ENCODE results near the gene PRSS12.

Gene PRSS12

GRCh38 chr4:118354913-118355312 is 2.1 kb upstream of the PRSS12 start:
- no peak for DNase-seq

GRCh38 chr4:118353534-118354030 is 779 bp upstream of the PRSS12 start:
- no peak for DNase-seq

- no peak for DNase-seq
Observed at GRCh38 chr4:118351851-118352827, 664 bp downstream of the PRSS12 start.

GRCh38 chr4:118350961-118351360 is 1.8 kb downstream of the PRSS12 start:
- DNase-seq: no peak

GRCh38 chr4:118348886-118349285 is 3.9 kb downstream of the PRSS12 start:
- no peak for DNase-seq

GRCh38 chr4:118346495-118346894 is 6.3 kb downstream of the PRSS12 start:
- no peak for DNase-seq

- DNase-seq: peak; percentile 16
Observed at GRCh38 chr4:118345813-118346212, 7.0 kb downstream of the PRSS12 start.

GRCh38 chr4:118344801-118345200 is 8.0 kb downstream of the PRSS12 start:
- DNase-seq: no peak

- DNase-seq: no peak
Observed at GRCh38 chr4:118343501-118343900, 9.3 kb downstream of the PRSS12 start.

GRCh38 chr4:118340109-118340508 is 12.7 kb downstream of the PRSS12 start:
- DNase-seq: no peak

- DNase-seq: no peak
Observed at GRCh38 chr4:118338981-118339765, 13.6 kb downstream of the PRSS12 start.

GRCh38 chr4:118338518-118338917 is 14.3 kb downstream of the PRSS12 start:
- no peak for DNase-seq

- no peak for DNase-seq
Observed at GRCh38 chr4:118337954-118338353, 14.8 kb downstream of the PRSS12 start.

- no peak for DNase-seq
Observed at GRCh38 chr4:118335774-118336173, 17.0 kb downstream of the PRSS12 start.

GRCh38 chr4:118335324-118335723 is 17.5 kb downstream of the PRSS12 start:
- DNase-seq: no peak

GRCh38 chr4:118331352-118331751 is 21.5 kb downstream of the PRSS12 start:
- no peak for DNase-seq

GRCh38 chr4:118329849-118330248 is 23.0 kb downstream of the PRSS12 start:
- DNase-seq: no peak

- DNase-seq: no peak
Observed at GRCh38 chr4:118327554-118328241, 25.1 kb downstream of the PRSS12 start.

GRCh38 chr4:118326585-118326984 is 26.2 kb downstream of the PRSS12 start:
- no peak for DNase-seq

- DNase-seq: no peak
Observed at GRCh38 chr4:118325431-118325830, 27.4 kb downstream of the PRSS12 start.

- no peak for DNase-seq
Observed at GRCh38 chr4:118322831-118323502, 29.8 kb downstream of the PRSS12 start.

- no peak for DNase-seq
Observed at GRCh38 chr4:118318931-118319330, 33.9 kb downstream of the PRSS12 start.

Measured in NCI-H2227 treated with DMSO at 0.1 percent for 48 hours (cell line).